ENCODE measurements around the gene TK2. TPM values are rescaled to one million over a fixed set of nuclear protein-coding genes. Genes with fewer than 3 reads are reported as not detected.

Gene TK2
- total and polyA plus RNA-seq, 9 of the 15 experiments (the other 6 are each of a cell fraction or from before 2014, with no cell fraction given) = 1.1 to 10.2 (median 5.3) TPM

DNA sequence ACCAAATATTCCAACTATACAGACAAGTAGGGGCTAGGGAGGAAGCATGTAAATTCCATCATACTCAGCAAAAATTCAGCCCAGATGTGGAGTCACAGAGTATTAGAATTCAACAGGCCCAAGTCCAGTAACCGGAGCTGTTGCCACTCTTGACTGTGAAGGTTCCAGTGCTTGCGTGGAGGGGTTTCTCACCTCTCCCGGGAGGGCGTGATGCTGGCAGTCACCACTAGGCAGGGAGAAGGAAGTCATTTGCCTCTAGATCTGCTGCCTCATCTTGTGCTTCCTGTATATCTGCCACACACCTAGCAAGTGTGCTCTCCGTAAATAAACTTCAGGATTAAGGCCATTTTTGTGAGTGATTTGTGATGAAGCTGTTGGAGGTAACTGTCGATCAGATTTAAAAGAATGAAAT is 1.4 kb upstream of the TK2 start (continued):
- TF ChIP-seq RFX5 (IDR thresholded peaks at IDR 0.05; ENCODE audit: low read depth, low read length) (no peak), GATAD2B (IDR thresholded peaks at IDR 0.05; ENCODE audit: borderline replicate concordance) (no peak), ZNF766 (CRISPR knock-in tag; conservative IDR thresholded peaks at IDR 0.05) (no peak), TAF1 (IDR thresholded peaks at IDR 0.05; ENCODE audit: control insufficient read depth, extremely low read depth, insufficient read depth, low read length, severe bottlenecking) (peak; percentile 53), CCAR2 (IDR thresholded peaks at IDR 0.05; ENCODE audit: low read depth, low read length) (no peak), SREBF2 (CRISPR knock-in tag; IDR thresholded peaks at IDR 0.05) (no peak), ETV6 (IDR thresholded peaks at IDR 0.05; ENCODE audit: borderline replicate concordance in 1 of 2, low read depth in 2 of 2, low read length in 1 of 2) (no peak), ETV6 (CRISPR knock-in tag; IDR thresholded peaks at IDR 0.05; ENCODE audit: borderline replicate concordance) (no peak), BACH1 (tag; IDR thresholded peaks at IDR 0.05) (no peak; the same call in 1 of the 2 replicates), FOXK2 (conservative IDR thresholded peaks at IDR 0.05 in 1 of 2, IDR thresholded peaks at IDR 0.05 in 1 of 2; ENCODE audit: low read depth in 2 of 2) (peak in 1 of 2 experiments; percentile 53; a peak in 1 of 4 replicates), ARHGAP35 (IDR thresholded peaks at IDR 0.05; ENCODE audit: partially characterized antibody) (no peak), TCF3 (CRISPR knock-in tag; IDR thresholded peaks at IDR 0.05) (no peak), PHF8 (IDR thresholded peaks at IDR 0.05; ENCODE audit: borderline replicate concordance, low read length) (no peak), HOXB6 (CRISPR knock-in tag; IDR thresholded peaks at IDR 0.05; ENCODE audit: borderline replicate concordance) (no peak)
- TF ChIP-seq, protein P1, sequence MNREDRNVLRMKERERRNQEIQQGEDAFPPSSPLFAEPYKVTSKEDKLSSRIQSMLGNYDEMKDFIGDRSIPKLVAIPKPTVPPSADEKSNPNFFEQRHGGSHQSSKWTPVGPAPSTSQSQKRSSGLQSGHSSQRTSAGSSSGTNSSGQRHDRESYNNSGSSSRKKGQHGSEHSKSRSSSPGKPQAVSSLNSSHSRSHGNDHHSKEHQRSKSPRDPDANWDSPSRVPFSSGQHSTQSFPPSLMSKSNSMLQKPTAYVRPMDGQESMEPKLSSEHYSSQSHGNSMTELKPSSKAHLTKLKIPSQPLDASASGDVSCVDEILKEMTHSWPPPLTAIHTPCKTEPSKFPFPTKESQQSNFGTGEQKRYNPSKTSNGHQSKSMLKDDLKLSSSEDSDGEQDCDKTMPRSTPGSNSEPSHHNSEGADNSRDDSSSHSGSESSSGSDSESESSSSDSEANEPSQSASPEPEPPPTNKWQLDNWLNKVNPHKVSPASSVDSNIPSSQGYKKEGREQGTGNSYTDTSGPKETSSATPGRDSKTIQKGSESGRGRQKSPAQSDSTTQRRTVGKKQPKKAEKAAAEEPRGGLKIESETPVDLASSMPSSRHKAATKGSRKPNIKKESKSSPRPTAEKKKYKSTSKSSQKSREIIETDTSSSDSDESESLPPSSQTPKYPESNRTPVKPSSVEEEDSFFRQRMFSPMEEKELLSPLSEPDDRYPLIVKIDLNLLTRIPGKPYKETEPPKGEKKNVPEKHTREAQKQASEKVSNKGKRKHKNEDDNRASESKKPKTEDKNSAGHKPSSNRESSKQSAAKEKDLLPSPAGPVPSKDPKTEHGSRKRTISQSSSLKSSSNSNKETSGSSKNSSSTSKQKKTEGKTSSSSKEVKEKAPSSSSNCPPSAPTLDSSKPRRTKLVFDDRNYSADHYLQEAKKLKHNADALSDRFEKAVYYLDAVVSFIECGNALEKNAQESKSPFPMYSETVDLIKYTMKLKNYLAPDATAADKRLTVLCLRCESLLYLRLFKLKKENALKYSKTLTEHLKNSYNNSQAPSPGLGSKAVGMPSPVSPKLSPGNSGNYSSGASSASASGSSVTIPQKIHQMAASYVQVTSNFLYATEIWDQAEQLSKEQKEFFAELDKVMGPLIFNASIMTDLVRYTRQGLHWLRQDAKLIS (CRISPR knock-in tag; IDR thresholded peaks at IDR 0.05) = no peak
- TF ChIP-seq, protein P2, sequence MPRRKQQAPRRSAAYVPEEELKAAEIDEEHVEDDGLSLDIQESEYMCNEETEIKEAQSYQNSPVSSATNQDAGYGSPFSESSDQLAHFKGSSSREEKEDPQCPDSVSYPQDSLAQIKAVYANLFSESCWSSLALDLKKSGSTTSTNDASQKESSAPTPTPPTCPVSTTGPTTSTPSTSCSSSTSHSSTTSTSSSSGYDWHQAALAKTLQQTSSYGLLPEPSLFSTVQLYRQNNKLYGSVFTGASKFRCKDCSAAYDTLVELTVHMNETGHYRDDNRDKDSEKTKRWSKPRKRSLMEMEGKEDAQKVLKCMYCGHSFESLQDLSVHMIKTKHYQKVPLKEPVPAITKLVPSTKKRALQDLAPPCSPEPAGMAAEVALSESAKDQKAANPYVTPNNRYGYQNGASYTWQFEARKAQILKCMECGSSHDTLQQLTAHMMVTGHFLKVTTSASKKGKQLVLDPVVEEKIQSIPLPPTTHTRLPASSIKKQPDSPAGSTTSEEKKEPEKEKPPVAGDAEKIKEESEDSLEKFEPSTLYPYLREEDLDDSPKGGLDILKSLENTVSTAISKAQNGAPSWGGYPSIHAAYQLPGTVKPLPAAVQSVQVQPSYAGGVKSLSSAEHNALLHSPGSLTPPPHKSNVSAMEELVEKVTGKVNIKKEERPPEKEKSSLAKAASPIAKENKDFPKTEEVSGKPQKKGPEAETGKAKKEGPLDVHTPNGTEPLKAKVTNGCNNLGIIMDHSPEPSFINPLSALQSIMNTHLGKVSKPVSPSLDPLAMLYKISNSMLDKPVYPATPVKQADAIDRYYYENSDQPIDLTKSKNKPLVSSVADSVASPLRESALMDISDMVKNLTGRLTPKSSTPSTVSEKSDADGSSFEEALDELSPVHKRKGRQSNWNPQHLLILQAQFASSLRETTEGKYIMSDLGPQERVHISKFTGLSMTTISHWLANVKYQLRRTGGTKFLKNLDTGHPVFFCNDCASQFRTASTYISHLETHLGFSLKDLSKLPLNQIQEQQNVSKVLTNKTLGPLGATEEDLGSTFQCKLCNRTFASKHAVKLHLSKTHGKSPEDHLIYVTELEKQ (CRISPR knock-in tag; IDR thresholded peaks at IDR 0.05) = no peak
- TF ChIP-seq, protein P3, sequence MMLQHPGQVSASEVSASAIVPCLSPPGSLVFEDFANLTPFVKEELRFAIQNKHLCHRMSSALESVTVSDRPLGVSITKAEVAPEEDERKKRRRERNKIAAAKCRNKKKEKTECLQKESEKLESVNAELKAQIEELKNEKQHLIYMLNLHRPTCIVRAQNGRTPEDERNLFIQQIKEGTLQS (IDR thresholded peaks at IDR 0.05) = no peak
- TF ChIP-seq, protein P3 (CRISPR knock-in tag; conservative IDR thresholded peaks at IDR 0.05) = no peak
- TF ChIP-seq, protein P4, sequence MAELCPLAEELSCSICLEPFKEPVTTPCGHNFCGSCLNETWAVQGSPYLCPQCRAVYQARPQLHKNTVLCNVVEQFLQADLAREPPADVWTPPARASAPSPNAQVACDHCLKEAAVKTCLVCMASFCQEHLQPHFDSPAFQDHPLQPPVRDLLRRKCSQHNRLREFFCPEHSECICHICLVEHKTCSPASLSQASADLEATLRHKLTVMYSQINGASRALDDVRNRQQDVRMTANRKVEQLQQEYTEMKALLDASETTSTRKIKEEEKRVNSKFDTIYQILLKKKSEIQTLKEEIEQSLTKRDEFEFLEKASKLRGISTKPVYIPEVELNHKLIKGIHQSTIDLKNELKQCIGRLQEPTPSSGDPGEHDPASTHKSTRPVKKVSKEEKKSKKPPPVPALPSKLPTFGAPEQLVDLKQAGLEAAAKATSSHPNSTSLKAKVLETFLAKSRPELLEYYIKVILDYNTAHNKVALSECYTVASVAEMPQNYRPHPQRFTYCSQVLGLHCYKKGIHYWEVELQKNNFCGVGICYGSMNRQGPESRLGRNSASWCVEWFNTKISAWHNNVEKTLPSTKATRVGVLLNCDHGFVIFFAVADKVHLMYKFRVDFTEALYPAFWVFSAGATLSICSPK (IDR thresholded peaks at IDR 0.05; ENCODE audit: borderline replicate concordance) = no peak
